T-helper 9 cell (primary cell): Measurements from ENCODE around the gene RAB21.
"Not testable (repeated sequence)": the region's sequence is repeated elsewhere in the genome, so short reads cannot be mapped to it uniquely, and the experiment has no call there.

Experiments used
- DNase-seq: peaks from one replicate; pipeline ENCODE4 v3.0.0-alpha.2; 2020

The RAB21 gene

GRCh38 chr12:71755146-71755892 lies 656 bp downstream of the RAB21 start:
- peak; percentile 55 for DNase-seq

- no peak for DNase-seq
Observed at GRCh38 chr12:71756054-71756690, 1.5 kb downstream of the RAB21 start.

GRCh38 chr12:71759941-71760340 lies 5.3 kb downstream of the RAB21 start:
- no peak for DNase-seq

- no peak for DNase-seq
Observed at GRCh38 chr12:71760471-71760870, 5.8 kb downstream of the RAB21 start.

GRCh38 chr12:71761354-71761753 lies 6.7 kb downstream of the RAB21 start:
- DNase-seq, result not testable (repeated sequence)

GRCh38 chr12:71763677-71764379 lies 9.2 kb downstream of the RAB21 start:
- DNase-seq, result no peak

- no peak for DNase-seq
Observed at GRCh38 chr12:71764587-71765321, 10.1 kb downstream of the RAB21 start.

GRCh38 chr12:71766202-71766601 lies 11.5 kb downstream of the RAB21 start:
- DNase-seq, result no peak

- no peak for DNase-seq
Observed at GRCh38 chr12:71767183-71767582, 12.5 kb downstream of the RAB21 start.

GRCh38 chr12:71768900-71769299 lies 14.2 kb downstream of the RAB21 start:
- DNase-seq, result no peak

- DNase-seq, result no peak
Observed at GRCh38 chr12:71771069-71771468, 16.4 kb downstream of the RAB21 start.

- DNase-seq, result no peak
Observed at GRCh38 chr12:71772735-71773134, 18.1 kb downstream of the RAB21 start.

GRCh38 chr12:71780237-71780822 lies 25.7 kb downstream of the RAB21 start:
- peak; percentile 21 for DNase-seq

- no peak for DNase-seq
Observed at GRCh38 chr12:71782017-71782416, 27.4 kb downstream of the RAB21 start.

GRCh38 chr12:71786829-71787228 lies 32.2 kb downstream of the RAB21 start:
- DNase-seq, result no peak

GRCh38 chr12:71787580-71787979 lies 32.9 kb downstream of the RAB21 start:
- no peak for DNase-seq

- no peak for DNase-seq
Observed at GRCh38 chr12:71790331-71790730, 35.7 kb downstream of the RAB21 start.

- no peak for DNase-seq
Observed at GRCh38 chr12:71791473-71792150, 36.9 kb downstream of the RAB21 start.

- no peak for DNase-seq
Observed at GRCh38 chr12:71792599-71792998, 37.9 kb downstream of the RAB21 start.

GRCh38 chr12:71795901-71796300 lies 41.2 kb downstream of the RAB21 start:
- DNase-seq, result no peak

- DNase-seq, result no peak
Observed at GRCh38 chr12:71797531-71797930, 42.9 kb downstream of the RAB21 start.

GRCh38 chr12:71799106-71799505 lies 44.4 kb downstream of the RAB21 start:
- DNase-seq, result no peak
